Fibroblast of the aortic adventitia (primary cell): ENCODE measurements around the gene SLC22A8. TPM values are rescaled to one million over a fixed set of nuclear protein-coding genes. Genes with fewer than 3 reads are reported as not detected.

Experiments
- DNase-seq: peaks from one replicate; pipeline ENCODE4 v3.0.0-alpha.2; 2010; ENCODE audit warnings: low read depth
- H3K4me3 ChIP-seq: 2 replicates; pipeline ENCODE4 v1.5.1; 2011; ENCODE audit warnings: low read depth, mild to moderate bottlenecking, control low read depth, low read length, moderate library complexity
- total RNA-seq: library from RNA; depleted of rRNA; stranded (reverse); fragments of >200 nt; gene quantifications from 2 replicates; pipeline ENCODE4 v1.2.3, GENCODE V29; 2012; ENCODE audit warnings: low replicate concordance
- TF ChIP-seq, protein P1 (sequence below): IDR thresholded peaks from 2 replicates; pipeline ENCODE4 v1.5.1; 2011; ENCODE audit warnings: mild to moderate bottlenecking, low read length, control low read depth, inconsistent platforms; ENCODE audit not compliant: insufficient read depth

SLC22A8 gene
- total RNA-seq, 1 donor: not detected

DNA sequence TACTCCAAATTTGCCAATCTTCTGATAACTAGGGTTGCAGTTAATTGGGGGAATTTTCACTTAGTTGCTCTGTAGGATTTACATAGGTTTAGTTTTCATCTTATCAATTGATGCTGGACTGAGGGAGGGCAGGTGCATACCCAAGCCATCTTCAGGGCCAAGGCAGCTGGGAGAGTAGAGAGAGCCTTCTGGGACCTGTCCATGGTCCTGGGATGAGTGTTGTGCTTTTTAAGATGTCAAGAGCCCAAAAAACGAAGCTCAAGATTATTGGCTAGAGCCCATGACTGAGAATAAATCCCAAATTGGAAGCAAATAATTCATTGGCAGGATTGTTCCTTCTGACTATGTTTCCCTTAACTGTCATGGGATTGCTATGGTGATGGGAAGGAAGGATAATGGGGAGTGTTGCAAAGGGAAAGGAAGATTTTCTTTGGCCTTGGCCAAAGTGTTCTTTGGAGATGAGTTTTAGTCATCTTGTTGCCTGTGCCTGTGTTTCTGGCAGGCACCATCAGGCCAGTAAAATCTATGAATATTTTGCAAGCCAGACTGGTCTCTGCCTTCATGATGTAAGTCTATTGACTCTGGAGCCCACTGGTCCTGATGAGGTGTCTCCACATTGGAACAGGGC, 35.4 kb downstream of the SLC22A8 start:
- no peak overlapping the region for H3K4me3 ChIP-seq
- TF ChIP-seq, protein P1, sequence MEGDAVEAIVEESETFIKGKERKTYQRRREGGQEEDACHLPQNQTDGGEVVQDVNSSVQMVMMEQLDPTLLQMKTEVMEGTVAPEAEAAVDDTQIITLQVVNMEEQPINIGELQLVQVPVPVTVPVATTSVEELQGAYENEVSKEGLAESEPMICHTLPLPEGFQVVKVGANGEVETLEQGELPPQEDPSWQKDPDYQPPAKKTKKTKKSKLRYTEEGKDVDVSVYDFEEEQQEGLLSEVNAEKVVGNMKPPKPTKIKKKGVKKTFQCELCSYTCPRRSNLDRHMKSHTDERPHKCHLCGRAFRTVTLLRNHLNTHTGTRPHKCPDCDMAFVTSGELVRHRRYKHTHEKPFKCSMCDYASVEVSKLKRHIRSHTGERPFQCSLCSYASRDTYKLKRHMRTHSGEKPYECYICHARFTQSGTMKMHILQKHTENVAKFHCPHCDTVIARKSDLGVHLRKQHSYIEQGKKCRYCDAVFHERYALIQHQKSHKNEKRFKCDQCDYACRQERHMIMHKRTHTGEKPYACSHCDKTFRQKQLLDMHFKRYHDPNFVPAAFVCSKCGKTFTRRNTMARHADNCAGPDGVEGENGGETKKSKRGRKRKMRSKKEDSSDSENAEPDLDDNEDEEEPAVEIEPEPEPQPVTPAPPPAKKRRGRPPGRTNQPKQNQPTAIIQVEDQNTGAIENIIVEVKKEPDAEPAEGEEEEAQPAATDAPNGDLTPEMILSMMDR: no peak
- peak; percentile 9 for DNase-seq

DNA sequence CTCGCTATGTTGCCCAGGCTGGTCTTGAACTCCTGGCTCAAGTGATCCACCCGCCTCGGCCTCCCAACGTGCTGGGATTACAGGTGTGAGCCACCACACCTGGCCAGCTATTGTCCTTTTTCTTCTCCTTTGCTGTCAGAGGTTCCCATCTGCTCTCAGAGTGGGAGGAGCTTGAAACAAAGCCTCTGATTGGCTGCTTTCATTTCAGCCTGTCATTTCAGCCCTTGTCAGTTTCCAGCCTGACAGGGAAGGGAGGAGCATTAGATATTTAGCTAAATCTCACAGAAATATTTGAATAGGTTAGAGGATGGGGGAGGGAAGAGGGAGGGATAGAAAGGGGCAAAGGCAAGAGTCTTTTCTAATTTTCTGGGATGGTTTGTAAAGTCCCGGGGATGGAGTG, 39.5 kb downstream of the SLC22A8 start:
- no peak overlapping the region for H3K4me3 ChIP-seq
- TF ChIP-seq, protein P1: no peak
- DNase-seq: no peak

- TF ChIP-seq, protein P1: peak; percentile 31
- peak; percentile 10 for DNase-seq
- H3K4me3 ChIP-seq: no peak overlapping the region
Observed at GRCh38 chr11:62974848-62975522, 40.7 kb downstream of the SLC22A8 start.

DNA sequence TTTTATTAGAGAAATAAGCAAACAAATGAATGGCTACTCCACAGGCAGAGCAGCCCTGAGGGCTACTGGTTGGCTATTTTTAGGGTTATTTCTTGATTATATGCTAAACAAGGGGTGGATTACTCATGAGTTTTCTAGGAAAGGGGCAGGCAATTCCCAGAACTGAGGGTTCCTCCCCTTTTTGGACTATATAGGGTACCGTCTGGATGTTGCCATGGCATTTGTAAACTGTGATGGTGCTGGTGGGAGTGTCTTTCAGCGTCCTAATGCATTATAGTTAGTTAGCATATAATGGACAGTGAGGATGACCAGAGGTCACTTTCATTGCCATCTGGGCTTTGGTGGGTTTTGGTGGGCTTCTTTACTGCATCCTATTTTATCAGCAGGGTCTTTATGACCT, 50.1 kb downstream of the SLC22A8 start:
- TF ChIP-seq, protein P1: no peak
- no peak for DNase-seq
- H3K4me3 ChIP-seq: no peak overlapping the region

GRCh38 chr11:62962391-62962790, 53.2 kb downstream of the SLC22A8 start:
- H3K4me3 ChIP-seq: no peak overlapping the region
- DNase-seq: no peak
- TF ChIP-seq, protein P1: no peak

GRCh38 chr11:62961017-62961570, 54.5 kb downstream of the SLC22A8 start:
- DNase-seq: no peak
- TF ChIP-seq, protein P1: no peak
- no peak overlapping the region for H3K4me3 ChIP-seq
